GM21717 (cell line): ENCODE data around the gene STIM1.
A peak's percentile ranks its signal among the peaks of the same experiment; 100 is the strongest.
"Not testable (repeated sequence)": the region's sequence is repeated elsewhere in the genome, so short reads cannot be mapped to it uniquely, and the experiment has no call there.

Experiments
- ATAC-seq: cut with Tn5 transposase; IDR thresholded peaks from one replicate; pipeline ENCODE4 v1.9.1; 2021; ENCODE audit warnings: mild to moderate bottlenecking, moderate library complexity; ENCODE audit not compliant: unreplicated experiment

Gene STIM1

GRCh38 chr11:3854977-3855807 is at the start of gene STIM1:
Gene STIM1, plus strand, starts transcription at chr11:3855664. Its CDS starts 607 bp downstream, at chr11:3856271.
- peak; percentile 67 for ATAC-seq

DNA sequence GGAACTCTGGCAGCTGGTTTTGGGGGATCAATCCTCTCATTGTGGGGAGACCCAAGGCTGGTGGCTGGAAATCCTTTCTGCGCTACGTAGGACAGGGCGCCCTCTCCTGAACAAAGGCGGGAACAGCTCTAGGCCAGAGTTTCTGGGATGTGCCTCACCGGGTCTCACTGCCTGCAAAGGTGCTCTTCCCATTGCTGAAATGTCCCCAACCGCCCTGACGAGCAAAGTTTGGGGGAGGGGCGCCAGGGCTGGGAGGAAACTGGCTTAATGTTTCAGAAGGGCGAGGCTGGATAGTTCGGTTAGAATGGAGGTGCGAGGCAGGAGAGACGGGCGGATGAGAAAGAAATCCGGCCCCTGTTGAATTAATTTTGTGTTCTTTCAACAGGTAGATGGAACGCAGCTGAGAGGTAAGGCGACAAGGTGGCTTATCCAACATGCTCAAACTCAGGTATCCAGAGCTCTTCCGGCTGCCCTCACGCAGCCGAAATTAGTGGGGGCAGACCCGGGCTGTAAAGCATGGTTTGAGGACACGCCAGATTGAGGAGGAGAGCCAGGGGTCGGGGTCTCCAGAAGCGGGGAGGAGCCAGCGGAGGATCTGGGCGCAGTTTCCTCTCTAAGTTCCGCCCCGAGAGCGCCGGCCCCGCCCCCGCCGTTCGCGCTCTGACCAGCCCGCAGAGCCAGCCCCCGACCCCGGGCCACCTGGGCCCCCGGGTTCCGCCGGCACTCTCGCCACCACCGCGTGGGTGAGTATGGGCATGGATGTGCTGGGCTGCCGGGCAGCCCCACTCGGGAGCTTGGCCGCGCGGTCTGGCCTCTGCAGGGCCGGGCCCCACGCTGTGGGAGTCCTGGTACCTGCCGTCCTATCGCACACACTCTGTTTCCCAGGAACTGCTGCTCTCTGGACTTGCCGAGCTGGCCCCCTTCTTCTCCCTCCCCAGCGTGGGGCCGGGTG is 47.3 kb upstream of the STIM1 start, which contains the start of gene PGAP2:
TSS of gene PGAP2 (plus strand) at position 652 of the 952 bp plus-strand sequence. CDS start 2,700 bp downstream, outside the sequence.
- peak; percentile 64 for ATAC-seq

DNA sequence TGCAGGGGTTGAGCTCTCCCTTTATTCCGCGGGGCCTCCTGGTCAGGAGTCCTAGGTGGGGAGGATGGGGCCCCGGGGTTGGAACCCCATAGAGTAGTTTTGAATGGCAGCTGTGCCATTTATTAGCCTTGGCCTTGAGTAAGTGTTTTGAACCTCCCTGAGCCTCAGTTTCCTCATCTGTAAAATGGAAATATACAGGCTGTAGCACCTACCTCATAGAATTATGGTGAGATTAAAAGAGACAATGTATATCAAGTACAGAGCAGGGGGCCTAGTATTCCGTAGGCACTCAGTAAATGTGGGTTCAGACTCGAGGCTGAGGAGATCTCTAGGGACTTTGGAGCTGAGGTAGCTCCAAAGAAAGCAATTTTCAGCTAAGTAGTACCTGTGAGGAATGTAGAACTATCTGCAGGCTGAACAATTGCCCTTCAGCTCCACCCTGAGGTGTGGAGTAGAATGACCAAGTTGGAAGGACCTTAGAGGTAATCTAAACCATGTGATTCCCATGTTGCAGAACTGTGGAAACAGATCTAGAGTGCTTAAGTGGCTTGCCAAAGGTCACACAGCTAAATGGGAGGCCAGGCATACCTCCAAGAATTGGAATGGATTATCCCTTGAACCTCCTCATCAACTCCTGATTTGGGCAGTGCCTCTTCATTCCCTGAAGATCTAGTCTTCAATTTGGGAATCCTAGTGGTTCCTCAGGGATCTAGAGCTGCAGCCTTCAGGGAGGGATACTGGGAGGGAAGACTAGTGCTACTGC is 46.4 kb upstream of the STIM1 start:
- ATAC-seq, result peak; percentile 74

- ATAC-seq, result no peak
Observed at GRCh38 chr11:3809624-3809928, 45.9 kb upstream of the STIM1 start.

- ATAC-seq, result no peak
Observed at GRCh38 chr11:3810446-3810845, 45.0 kb upstream of the STIM1 start.

DNA sequence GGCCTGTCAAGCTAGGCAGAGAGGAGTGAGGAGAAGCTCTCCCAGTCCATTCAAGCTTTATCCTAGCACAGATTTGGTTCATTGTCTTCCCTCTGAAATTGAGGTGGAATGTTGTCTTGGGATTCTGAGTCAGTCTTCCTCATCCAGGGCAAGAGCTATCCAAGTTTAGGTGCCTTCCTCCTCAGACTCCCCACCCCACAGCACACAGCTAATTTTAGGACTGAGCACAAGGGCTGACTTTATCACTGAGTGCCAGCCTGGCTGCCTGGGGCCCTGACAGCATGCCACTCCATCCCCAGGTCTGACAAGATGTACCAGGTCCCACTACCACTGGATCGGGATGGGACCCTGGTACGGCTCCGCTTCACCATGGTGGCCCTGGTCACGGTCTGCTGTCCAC is 44.5 kb upstream of the STIM1 start:
- ATAC-seq, result no peak

DNA sequence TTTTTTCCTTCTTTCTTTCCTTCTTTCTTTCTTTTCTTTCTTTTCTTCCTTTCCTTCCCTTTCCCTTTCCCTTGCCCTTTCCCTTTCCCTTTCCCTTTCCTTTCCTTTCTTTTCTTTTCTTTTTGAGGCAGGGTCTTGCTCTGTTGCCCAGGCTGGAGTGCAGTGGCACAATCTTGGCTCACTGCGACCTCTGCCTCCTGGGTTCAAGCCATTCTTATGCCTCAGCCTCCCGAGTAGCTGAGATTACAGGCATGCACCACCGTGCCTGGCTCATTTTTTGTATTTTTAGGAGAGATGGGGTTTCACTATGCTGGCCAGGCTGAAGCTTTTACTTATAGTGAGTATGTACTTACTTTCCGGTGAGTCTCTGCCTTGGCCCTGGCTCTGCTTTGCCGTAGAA is 40.6 kb upstream of the STIM1 start:
- ATAC-seq, result not testable (repeated sequence)

- no peak for ATAC-seq
Observed at GRCh38 chr11:3815845-3816244, 39.6 kb upstream of the STIM1 start.

- no peak for ATAC-seq
Observed at GRCh38 chr11:3816673-3817072, 38.8 kb upstream of the STIM1 start.

DNA sequence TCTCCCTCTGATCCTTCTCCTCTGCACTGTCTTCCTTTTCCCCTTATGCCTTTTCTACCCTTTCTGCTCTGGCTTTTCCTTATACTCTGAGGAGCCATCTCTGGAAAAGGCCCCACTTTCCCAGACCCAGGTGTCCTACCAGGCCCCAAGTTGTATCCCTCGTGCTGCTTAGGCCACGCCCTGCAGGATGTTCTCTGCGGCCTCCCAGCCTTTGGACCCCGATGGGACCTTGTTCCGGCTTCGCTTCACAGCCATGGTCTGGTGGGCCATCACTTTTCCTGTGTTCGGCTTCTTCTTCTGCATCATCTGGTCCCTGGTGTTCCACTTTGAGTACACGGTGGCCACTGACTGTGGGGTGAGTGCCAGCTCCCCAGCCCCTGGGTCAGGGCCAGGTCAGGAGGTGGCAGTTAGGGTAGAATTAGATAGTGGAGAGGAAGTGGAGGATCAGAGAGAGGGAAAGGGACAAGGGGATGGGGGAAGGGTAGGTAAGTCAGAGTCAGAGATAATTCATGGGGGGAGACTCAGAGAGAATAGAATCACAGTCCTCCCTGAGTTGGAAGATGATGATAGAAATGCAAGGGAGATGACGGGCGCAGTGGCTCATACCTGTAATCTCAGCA is 38.2 kb upstream of the STIM1 start:
- no peak for ATAC-seq

DNA sequence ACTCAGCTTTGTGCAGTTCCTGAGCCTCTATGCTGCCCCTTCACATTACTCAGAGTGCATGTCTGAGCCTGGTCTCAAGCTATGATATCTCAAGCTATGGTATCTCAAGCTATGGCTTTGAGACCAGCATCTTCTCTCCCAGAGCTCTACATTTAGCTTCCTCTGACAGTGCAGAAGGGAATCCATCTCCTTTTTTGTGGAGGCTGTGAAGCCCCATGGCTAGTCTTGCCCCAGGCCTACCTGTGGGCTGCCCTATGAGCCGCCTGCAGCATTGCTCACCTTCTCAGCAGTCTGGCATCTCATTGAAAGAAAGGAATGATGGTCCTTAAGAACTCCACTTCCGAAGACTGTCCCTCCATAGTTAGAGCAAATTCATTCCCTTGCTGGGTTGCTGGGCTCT is 34.5 kb upstream of the STIM1 start:
- no peak for ATAC-seq

DNA sequence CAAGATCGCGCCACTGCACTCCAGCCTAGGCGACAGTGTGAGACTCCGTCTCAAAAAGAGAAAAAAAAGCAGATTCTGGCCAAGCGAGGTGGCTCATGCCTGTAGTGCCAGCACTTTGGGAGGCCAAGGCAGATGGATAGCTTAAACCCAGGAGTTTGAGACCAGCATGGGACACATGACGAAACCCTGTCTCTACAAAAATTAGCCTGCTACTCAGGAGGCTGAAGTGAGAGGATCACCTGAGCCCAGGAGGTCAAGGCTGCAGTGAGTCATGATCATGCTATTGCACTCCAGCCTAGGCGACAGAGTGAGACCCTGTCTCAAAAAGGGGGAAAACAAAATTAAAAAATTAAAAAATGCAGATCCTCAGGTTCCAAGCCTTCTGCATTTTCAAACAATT is 33.2 kb upstream of the STIM1 start:
- ATAC-seq, result no peak

GRCh38 chr11:3823303-3823702 is 32.2 kb upstream of the STIM1 start:
- ATAC-seq, result no peak

- ATAC-seq, result no peak
Observed at GRCh38 chr11:3823762-3824506, 31.5 kb upstream of the STIM1 start.

DNA sequence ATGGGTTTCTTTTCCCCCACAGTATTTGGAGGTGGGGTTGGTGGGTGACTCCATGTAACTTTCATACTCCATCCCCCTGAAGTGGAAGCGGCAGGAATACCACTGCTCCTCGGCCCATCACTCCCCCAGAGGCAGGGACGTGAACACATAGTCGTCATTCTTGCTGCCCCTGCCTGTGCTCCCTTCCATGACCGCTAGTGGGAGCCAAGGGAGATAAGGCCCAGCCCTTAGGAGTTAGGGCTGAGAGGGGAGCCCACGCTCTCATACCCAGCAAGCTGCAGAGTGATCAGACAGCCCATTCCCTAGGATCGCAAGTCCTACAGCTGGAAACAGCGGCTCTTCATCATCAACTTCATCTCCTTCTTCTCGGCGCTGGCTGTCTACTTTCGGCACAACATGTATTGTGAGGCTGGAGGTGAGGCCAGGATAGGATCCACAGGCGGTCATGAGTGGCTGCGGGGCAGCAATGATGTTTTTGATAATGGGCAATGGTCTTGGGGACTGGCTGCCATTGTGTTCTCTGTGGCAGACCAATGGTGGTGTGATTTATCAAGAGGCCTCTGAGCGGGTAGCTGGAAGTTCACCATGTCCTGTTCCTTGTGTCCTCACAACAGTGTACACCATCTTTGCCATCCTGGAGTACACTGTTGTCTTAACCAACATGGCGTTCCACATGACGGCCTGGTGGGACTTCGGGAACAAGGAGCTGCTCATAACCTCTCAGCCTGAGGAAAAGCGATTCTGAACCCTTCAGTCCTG is 30.6 kb upstream of the STIM1 start:
- peak; percentile 75 for ATAC-seq

- ATAC-seq, result no peak
Observed at GRCh38 chr11:3825473-3826154, 29.9 kb upstream of the STIM1 start.

DNA sequence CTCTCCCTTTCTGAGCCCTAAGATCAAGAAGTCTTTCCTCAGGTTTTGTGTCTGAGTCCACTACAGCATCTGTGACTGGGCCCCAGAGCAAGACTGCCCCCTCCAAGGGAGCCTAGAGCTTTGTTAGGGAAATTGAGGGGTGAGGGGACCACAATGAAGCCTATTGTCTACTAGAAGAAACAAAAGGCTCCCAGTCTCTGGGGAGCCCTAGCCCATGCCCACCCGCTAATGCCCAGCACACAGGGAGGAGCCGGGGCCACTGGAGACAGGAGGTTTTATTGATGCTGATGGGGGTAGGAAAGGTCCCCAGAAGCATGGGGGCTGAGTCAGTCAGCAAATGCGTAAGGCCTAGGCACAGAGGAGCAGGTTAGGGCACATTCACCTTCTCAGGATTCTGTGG is 28.7 kb upstream of the STIM1 start:
- no peak for ATAC-seq

GRCh38 chr11:3827434-3828186 is 27.9 kb upstream of the STIM1 start:
- no peak for ATAC-seq
